Stimulated activated CD4-positive, alpha-beta T cell treated with anti-CD3 and anti-CD28 coated beads, Interleukin-15, amount 100 ng/mL, for 48 hours (primary cell): ENCODE results near the gene VAMP2.
A peak's percentile ranks its signal among the peaks of the same experiment; 100 is the strongest.
"Not testable (repeated sequence)": the region's sequence is repeated elsewhere in the genome, so short reads cannot be mapped to it uniquely, and the experiment has no call there.

Experiments used
- DNase-seq, 2 donors: peaks; one replicate each; pipeline ENCODE4 v3.0.0-alpha.2; 2020; ENCODE audit warnings: low read depth in 2 of 2

The VAMP2 gene

GRCh38 chr17:8176197-8176940 lies 13.6 kb upstream of the VAMP2 start, which contains the start of gene TMEM107:
Gene TMEM107 (minus strand): TSS chr17:8176380. CDS start chr17:8176286, 94 bp downstream.
- DNase-seq, result peak; percentile 74 to 78

- no peak for DNase-seq
Measured at GRCh38 chr17:8175795-8176196, 13.0 kb upstream of the VAMP2 start.

- no peak for DNase-seq
Measured at GRCh38 chr17:8173871-8174322, 11.1 kb upstream of the VAMP2 start.

- peak; percentile 77 for DNase-seq
Measured at GRCh38 chr17:8173056-8173870, 10.5 kb upstream of the VAMP2 start.

GRCh38 chr17:8170186-8170585 lies 7.4 kb upstream of the VAMP2 start:
- not testable (repeated sequence) for DNase-seq

- DNase-seq, result no peak
Measured at GRCh38 chr17:8167526-8167925, 4.8 kb upstream of the VAMP2 start.

- no peak for DNase-seq
Measured at GRCh38 chr17:8166731-8167130, 4.0 kb upstream of the VAMP2 start.

GRCh38 chr17:8164815-8165131 lies 2.0 kb upstream of the VAMP2 start:
- no peak for DNase-seq

- peak in 1 of 2 donors; percentile 80 for DNase-seq
Measured at GRCh38 chr17:8163978-8164814, 1.4 kb upstream of the VAMP2 start.

- DNase-seq, result no peak
Measured at GRCh38 chr17:8162997-8163977, 539 bp upstream of the VAMP2 start.

GRCh38 chr17:8161289-8162232 lies 1.2 kb downstream of the VAMP2 start:
- no peak for DNase-seq

GRCh38 chr17:8160741-8161221 lies 2.0 kb downstream of the VAMP2 start:
- DNase-seq, result no peak

- no peak for DNase-seq
Measured at GRCh38 chr17:8160224-8160577, 2.5 kb downstream of the VAMP2 start.

GRCh38 chr17:8159459-8160223 lies 3.1 kb downstream of the VAMP2 start:
- DNase-seq, result no peak

GRCh38 chr17:8159032-8159400 lies 3.7 kb downstream of the VAMP2 start:
- DNase-seq, result no peak

GRCh38 chr17:8158267-8159031 lies 4.3 kb downstream of the VAMP2 start:
- DNase-seq, result peak; percentile 73 to 83

- DNase-seq, result peak; percentile 100
Measured at GRCh38 chr17:8156246-8156992, 6.3 kb downstream of the VAMP2 start.

GRCh38 chr17:8155996-8156245 lies 6.8 kb downstream of the VAMP2 start:
- DNase-seq, result no peak
